Colonic mucosa (tissue), 4 donors: Measurements from ENCODE around the gene REC8. TPM values are rescaled to one million over a fixed set of nuclear protein-coding genes. Genes with fewer than 3 reads are reported as not detected.

ENCODE experiments used
- DNase-seq: peaks from one replicate; pipeline ENCODE4 v3.0.0-alpha.2; 2020
- H3K27ac ChIP-seq: fragments of 200-600 bp; one replicate; pipeline ENCODE4 v1.8.0; 2021
- H3K27me3 ChIP-seq: fragments of 200-600 bp; one replicate; pipeline ENCODE4 v1.8.0; 2021
- H3K36me3 ChIP-seq: fragments of 200-600 bp; one replicate; pipeline ENCODE4 v1.8.0; 2021
- H3K4me1 ChIP-seq: fragments of 200-600 bp; one replicate; pipeline ENCODE4 v1.8.0; 2021; ENCODE audit warnings: mild to moderate bottlenecking
- H3K4me3 ChIP-seq: fragments of 200-600 bp; one replicate; pipeline ENCODE4 v1.8.0; 2021
- H3K9ac ChIP-seq, 2 donors: one replicate each; pipeline ENCODE4 v1.7.0; 2013; ENCODE audit warnings: control low read depth in 2 of 2, low read depth in 2 of 2, low read length in 2 of 2
- H3K9me3 ChIP-seq: fragments of 200-600 bp; one replicate; pipeline ENCODE4 v1.8.0; 2021
- intact Hi-C: fragments of 100-400 bp; cut with DNase I; formaldehyde crosslinking; loops from one replicate; pipeline ENCODE4 v1.14.1; 2022
- total RNA-seq, 2 donors: library from RNA; stranded (reverse); fragmentation: NEBNext Ultra II Directional in 1 of 2; extraction: Animal tissue kit (Norgen Biotek cat#: 25700) in 1 of 2; gene quantifications; one replicate each; pipeline ENCODE4 v1.2.1, GENCODE V29; 2021
- TF ChIP-seq, protein P1 (sequence below): fragments of 200-600 bp; IDR thresholded peaks from one replicate; pipeline ENCODE4 v1.8.0; 2022; ENCODE audit warnings: antibody characterized with exemption, mild to moderate bottlenecking
- donor health status: healthy.
- donor health status: DM: no; HTN: no; CAD: no.
- donor health status: DM: no; HTN: no; CAD: no.

The REC8 gene
- total RNA-seq, 2 donors from 2014 or later = 5.1 TPM

DNA sequence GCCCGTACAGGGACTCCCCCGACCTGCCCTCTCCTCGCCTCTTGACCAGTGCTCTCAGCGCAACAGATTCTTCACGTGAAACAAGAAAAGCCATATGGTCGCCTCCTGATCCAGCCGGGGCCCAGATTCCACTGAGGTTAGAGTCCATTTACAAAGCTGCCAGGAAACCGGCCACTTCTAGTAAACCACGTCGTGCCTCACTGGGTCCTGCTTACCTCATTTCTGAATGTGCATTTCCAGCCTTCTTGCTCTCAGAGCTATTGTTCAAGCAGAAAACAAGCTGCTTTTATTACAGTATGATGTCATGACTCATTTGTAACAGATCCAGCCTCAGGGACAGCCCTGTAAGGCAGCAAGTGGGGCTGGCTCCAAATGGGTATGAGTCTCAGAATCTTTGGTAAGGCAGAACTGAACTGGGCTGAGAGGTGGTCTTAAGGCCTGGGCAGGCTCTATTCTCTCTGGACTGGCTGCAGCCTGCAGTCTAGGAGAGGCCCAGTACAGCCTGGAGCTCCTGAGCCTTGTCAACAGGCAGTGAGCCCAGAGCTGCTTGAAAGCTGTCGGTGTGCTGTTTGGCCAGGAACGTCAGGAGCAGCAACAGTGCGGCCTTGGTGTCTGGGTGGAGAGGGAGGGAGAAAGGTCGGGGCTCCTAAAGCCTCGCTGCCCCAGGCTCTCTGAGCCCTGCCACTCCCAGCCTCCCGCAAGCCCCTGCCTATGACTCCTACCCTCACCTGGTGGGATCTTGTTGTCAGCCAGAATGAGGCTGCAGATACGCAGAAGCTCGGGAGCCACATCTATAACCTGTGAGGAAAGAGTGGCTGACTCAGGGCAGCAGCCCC, 8.3 kb downstream of the REC8 start:
- no peaks in the 10 kb centered on the region for H3K4me1 ChIP-seq
- no peaks in the 10 kb centered on the region for H3K36me3 ChIP-seq
- H3K9me3 ChIP-seq = no peaks in the 10 kb centered on the region
- TF ChIP-seq, protein P1, sequence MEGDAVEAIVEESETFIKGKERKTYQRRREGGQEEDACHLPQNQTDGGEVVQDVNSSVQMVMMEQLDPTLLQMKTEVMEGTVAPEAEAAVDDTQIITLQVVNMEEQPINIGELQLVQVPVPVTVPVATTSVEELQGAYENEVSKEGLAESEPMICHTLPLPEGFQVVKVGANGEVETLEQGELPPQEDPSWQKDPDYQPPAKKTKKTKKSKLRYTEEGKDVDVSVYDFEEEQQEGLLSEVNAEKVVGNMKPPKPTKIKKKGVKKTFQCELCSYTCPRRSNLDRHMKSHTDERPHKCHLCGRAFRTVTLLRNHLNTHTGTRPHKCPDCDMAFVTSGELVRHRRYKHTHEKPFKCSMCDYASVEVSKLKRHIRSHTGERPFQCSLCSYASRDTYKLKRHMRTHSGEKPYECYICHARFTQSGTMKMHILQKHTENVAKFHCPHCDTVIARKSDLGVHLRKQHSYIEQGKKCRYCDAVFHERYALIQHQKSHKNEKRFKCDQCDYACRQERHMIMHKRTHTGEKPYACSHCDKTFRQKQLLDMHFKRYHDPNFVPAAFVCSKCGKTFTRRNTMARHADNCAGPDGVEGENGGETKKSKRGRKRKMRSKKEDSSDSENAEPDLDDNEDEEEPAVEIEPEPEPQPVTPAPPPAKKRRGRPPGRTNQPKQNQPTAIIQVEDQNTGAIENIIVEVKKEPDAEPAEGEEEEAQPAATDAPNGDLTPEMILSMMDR = no peak
- no peak overlapping the region for H3K4me3 ChIP-seq
- DNase-seq = no peak
- H3K9ac ChIP-seq = no peak overlapping the region
- intact Hi-C loops = no loop called here
- no peak overlapping the region for H3K27ac ChIP-seq
- H3K27me3 ChIP-seq = no peaks in the 10 kb centered on the region

DNA sequence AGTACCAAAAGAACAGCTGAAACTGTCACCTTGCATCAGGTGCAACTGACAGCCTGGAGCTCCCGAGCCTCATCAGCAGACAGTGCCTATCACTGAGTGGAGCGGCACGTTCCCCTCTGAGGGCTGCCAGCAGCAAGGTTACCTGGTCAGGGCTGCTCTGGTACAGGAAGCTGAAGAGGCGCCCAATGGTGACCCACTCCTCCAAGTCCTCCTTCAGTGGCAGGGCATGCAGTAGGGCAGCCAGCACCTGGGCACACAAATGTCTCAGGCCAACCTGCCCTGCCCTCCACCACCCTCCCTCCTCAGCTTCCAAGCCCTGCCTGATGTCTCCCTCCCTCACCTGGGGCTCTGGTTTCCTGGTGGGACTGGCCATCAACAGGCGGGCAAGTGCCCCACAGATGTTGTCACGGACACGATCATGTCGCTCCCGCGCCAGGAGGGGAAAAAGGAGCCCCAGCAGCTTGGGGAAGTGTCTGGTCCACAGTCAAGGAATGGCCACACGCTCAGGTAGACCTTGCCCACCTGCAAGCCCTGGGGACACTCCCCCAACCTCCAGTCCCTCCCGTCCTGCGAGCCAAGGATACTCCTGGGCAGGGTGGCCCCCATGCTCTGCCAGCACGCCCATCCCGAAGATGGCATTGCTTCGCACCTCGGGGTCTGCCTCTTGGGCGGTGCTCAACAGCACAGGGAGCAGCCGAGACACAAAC, 9.6 kb downstream of the REC8 start:
- H3K27me3 ChIP-seq = no peaks in the 10 kb centered on the region
- no peak overlapping the region for H3K9ac ChIP-seq
- H3K9me3 ChIP-seq = no peaks in the 10 kb centered on the region
- no peak overlapping the region for H3K27ac ChIP-seq
- no peak for DNase-seq
- no peaks in the 10 kb centered on the region for H3K36me3 ChIP-seq
- TF ChIP-seq, protein P1 = no peak
- no peak overlapping the region for H3K4me3 ChIP-seq
- no peaks in the 10 kb centered on the region for H3K4me1 ChIP-seq
- intact Hi-C loops = no loop called here

DNA sequence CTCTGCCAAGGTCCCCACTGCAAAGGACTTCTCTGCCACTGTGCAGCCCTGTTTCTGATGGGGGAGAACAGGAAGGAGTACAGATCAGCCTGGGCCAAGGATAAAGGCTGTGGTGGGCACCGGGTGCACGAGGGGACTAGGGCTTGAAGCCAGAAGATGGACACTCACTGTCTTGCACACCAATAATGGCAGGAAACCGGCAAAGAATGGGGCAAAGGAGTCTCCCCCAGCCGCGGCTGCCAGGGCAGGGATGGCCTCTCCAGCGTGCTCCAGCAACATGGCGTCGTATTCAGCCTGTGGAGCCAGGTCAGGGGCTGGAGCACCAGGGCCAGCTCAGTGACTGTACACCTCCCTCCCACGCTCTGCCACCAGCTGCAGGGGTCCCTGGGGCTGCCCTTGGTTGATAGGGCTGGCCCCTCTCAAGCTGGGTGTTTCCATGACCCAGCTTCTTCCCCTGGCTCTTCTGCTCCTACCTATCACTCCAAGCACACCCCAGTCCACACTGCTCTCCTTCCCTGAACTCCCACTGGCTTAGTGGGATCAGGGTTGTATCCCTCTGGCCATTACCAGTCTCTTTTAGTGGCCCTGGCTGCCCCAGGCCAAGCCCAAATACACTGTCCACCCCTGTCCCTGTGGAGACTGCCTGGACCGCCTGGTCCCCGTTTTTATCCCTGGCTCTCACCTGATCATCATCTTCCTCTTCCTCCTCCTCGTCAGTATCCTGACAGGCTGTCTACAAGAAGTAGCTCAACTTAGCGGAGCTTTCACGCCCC, 10.4 kb downstream of the REC8 start:
- no peaks in the 10 kb centered on the region for H3K36me3 ChIP-seq
- no peaks in the 10 kb centered on the region for H3K4me1 ChIP-seq

DNA sequence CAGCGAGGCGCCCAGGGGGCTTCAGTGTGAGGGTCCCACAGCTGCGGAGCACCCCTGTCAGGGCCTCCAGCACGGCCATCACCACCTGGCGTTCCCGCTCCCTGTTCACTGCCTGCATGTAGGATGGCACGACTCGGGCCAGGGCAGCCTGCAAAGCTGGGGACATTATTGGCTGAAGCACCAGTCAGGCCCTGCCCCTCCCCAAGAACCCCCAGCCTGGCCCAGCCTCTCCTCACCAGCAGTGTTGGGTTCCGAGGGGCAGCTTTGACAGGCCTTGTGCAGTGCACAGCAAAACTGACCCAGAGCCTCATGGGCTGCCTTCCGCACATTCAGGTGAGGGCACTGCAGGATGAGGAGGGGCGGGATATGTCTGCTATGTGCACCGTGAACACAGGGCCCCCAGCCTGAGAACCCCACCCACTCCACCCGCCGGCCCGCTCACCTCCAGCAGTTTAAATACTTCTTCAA, 11.2 kb downstream of the REC8 start:
- H3K4me1 ChIP-seq = no peaks in the 10 kb centered on the region
- H3K27me3 ChIP-seq = no peaks in the 10 kb centered on the region
- intact Hi-C loops = no loop called here
- no peaks in the 10 kb centered on the region for H3K9me3 ChIP-seq
- DNase-seq = no peak
- no peak overlapping the region for H3K27ac ChIP-seq
- peak overlapping the region in 1 of 2 donors; percentile 35 for H3K9ac ChIP-seq
- no peaks in the 10 kb centered on the region for H3K36me3 ChIP-seq
- TF ChIP-seq, protein P1 = no peak
- H3K4me3 ChIP-seq = no peak overlapping the region

More for the DNA sequence above, 10.4 kb downstream of the REC8 start:
- Histone ChIP-seq H3K4me3 (no peak overlapping the region), H3K27ac (no peak overlapping the region), H3K9ac (no peak overlapping the region), H3K9me3 (no peaks in the 10 kb centered on the region), H3K27me3 (no peaks in the 10 kb centered on the region)
- intact Hi-C loops = no loop called here
- no peak for DNase-seq
- TF ChIP-seq, protein P1 = no peak
